HG02588 (cell line): ENCODE measurements around the gene MCF2L.

Experiments used
- ATAC-seq: cut with Tn5 transposase; IDR thresholded peaks from one replicate; pipeline ENCODE4 v1.9.1; 2021; ENCODE audit warnings: mild to moderate bottlenecking, moderate library complexity; ENCODE audit not compliant: unreplicated experiment

MCF2L gene

GRCh38 chr13:112979406-112979902 is 10.4 kb downstream of the MCF2L start:
- ATAC-seq = no peak

GRCh38 chr13:112980434-112980833 is 11.4 kb downstream of the MCF2L start:
- no peak for ATAC-seq

GRCh38 chr13:112981451-112981850 is 12.4 kb downstream of the MCF2L start:
- no peak for ATAC-seq

- no peak for ATAC-seq
These were observed 13.4 kb downstream of the MCF2L start for GRCh38 chr13:112982281-112983041.

GRCh38 chr13:112983042-112983305 is 14.0 kb downstream of the MCF2L start:
- ATAC-seq = no peak

- ATAC-seq = no peak
These were observed 14.6 kb downstream of the MCF2L start for GRCh38 chr13:112983428-112984196.

- no peak for ATAC-seq
These were observed 15.5 kb downstream of the MCF2L start for GRCh38 chr13:112984501-112984900.

GRCh38 chr13:112984954-112985802 is 16.2 kb downstream of the MCF2L start:
- no peak for ATAC-seq

GRCh38 chr13:112985803-112986408 is 16.9 kb downstream of the MCF2L start:
- ATAC-seq = no peak

GRCh38 chr13:112986470-112986869 is 17.5 kb downstream of the MCF2L start:
- no peak for ATAC-seq

- ATAC-seq = no peak
These were observed 18.1 kb downstream of the MCF2L start for GRCh38 chr13:112986946-112987681.

GRCh38 chr13:112987682-112988024 is 18.6 kb downstream of the MCF2L start:
- no peak for ATAC-seq

- no peak for ATAC-seq
These were observed 21.8 kb downstream of the MCF2L start for GRCh38 chr13:112990783-112991182.

- ATAC-seq = no peak
These were observed 22.6 kb downstream of the MCF2L start for GRCh38 chr13:112991609-112992008.

- ATAC-seq = no peak
These were observed 24.1 kb downstream of the MCF2L start for GRCh38 chr13:112992931-112993680.

GRCh38 chr13:112994084-112994780 is 25.2 kb downstream of the MCF2L start:
- ATAC-seq = no peak

GRCh38 chr13:112994781-112995355 is 25.9 kb downstream of the MCF2L start:
- ATAC-seq = no peak

GRCh38 chr13:112995395-112996191 is 26.6 kb downstream of the MCF2L start:
- ATAC-seq = no peak
